ENCODE results near the gene TNNT1.

- TF ChIP-seq CTCF (IDR thresholded peaks at IDR 0.05; ENCODE audit: poor library complexity, severe bottlenecking) (no peak), SMC3 (conservative IDR thresholded peaks at IDR 0.05; ENCODE audit: poor library complexity) (no peak), POLR2AphosphoS5 (IDR thresholded peaks at IDR 0.05) (no peak), RAD21 (conservative IDR thresholded peaks at IDR 0.05) (no peak), EZH2 (IDR thresholded peaks at IDR 0.05; ENCODE audit: borderline replicate concordance, insufficient read depth, low read length, poor library complexity, severe bottlenecking) (no peak), REST (IDR thresholded peaks at IDR 0.05; ENCODE audit: borderline replicate concordance) (no peak)
Observed at GRCh38 chr19:55090564-55090963, 58.4 kb downstream of the TNNT1 start.

Measured in neural cell (in vitro differentiated cells).